ENCODE measurements around the gene PROKR2.

PROKR2 gene

DNA sequence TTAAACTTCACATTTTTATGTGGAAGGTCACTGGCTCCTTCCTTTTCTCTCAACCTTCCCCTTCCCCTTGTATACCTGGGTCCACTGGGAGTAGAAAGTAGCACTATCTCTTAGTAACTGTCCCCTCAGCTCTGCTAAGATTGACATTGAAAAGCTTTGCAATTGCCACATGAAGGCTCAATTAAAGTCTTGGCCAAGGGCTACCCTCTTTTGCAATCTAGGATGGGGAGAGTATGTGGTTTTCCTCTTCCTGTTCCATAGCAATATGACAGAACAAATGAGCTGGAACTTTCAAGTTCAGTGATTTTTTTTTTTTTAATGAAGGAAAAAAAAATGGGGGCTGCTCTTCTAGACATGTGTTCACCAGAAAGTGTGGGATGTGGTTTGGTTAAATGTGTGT lies 37.1 kb downstream of the PROKR2 start:
- no peak overlapping the region for H3K4me3 ChIP-seq (ENCODE audit: low read depth, low read length)
- no peak for DNase-seq
- no peaks in the 10 kb centered on the region for H3K36me3 ChIP-seq
- H3K27me3 ChIP-seq (ENCODE audit: insufficient read depth, low read depth, severe bottlenecking) = peaks cover 7% of the 10 kb centered on the region
- H3K27ac ChIP-seq = no peak overlapping the region
- no peak for TF ChIP-seq CTCF (IDR thresholded peaks at IDR 0.05; ENCODE audit: low read depth, low read length)
- H3K9me3 ChIP-seq (ENCODE audit: severe bottlenecking) = no peaks in the 10 kb centered on the region

DNA sequence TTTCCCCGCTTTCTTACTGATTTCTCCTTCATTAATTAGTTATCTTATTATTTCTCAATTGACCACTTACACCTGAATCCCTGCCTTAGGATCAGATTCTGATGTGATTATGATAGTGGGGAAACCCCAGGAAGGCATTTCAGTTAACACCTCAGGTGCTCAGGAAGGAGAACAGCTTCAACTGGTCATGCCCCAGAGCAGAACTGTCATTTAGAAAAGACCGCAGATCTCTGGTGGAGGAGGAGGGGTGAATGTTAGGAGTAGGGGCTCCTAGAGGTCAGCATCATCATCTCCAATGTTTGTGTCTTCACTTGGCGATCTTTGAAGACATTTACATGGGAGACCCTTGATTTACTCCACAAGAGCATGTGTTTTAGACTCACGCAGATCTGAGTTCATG lies 44.5 kb downstream of the PROKR2 start:
- no peak for DNase-seq
- Histone ChIP-seq H3K27me3 (ENCODE audit: insufficient read depth, low read depth, severe bottlenecking) (peaks cover 43% of the 10 kb centered on the region), H3K4me3 (ENCODE audit: low read depth, low read length) (no peak overlapping the region), H3K9me3 (ENCODE audit: severe bottlenecking) (no peaks in the 10 kb centered on the region), H3K27ac (no peak overlapping the region), H3K36me3 (no peaks in the 10 kb centered on the region)
- TF ChIP-seq CTCF (IDR thresholded peaks at IDR 0.05; ENCODE audit: low read depth, low read length) = no peak

GRCh38 chr20:5270603-5271002 lies 46.2 kb downstream of the PROKR2 start:
- DNase-seq = no peak
- Histone ChIP-seq H3K4me3 (ENCODE audit: low read depth, low read length) (no peak overlapping the region), H3K27me3 (ENCODE audit: insufficient read depth, low read depth, severe bottlenecking) (peaks cover 55% of the 10 kb centered on the region), H3K9me3 (ENCODE audit: severe bottlenecking) (no peaks in the 10 kb centered on the region), H3K36me3 (no peaks in the 10 kb centered on the region), H3K27ac (no peak overlapping the region)
- no peak for TF ChIP-seq CTCF (IDR thresholded peaks at IDR 0.05; ENCODE audit: low read depth, low read length)

GRCh38 chr20:5268449-5268848 lies 48.3 kb downstream of the PROKR2 start:
- H3K27me3 ChIP-seq (ENCODE audit: insufficient read depth, low read depth, severe bottlenecking) = peaks cover 65% of the 10 kb centered on the region
- H3K9me3 ChIP-seq (ENCODE audit: severe bottlenecking) = no peaks in the 10 kb centered on the region
- no peak for TF ChIP-seq CTCF (IDR thresholded peaks at IDR 0.05; ENCODE audit: low read depth, low read length)
- no peak for DNase-seq
- no peak overlapping the region for H3K4me3 ChIP-seq (ENCODE audit: low read depth, low read length)
- no peak overlapping the region for H3K27ac ChIP-seq
- H3K36me3 ChIP-seq = no peaks in the 10 kb centered on the region

GRCh38 chr20:5267092-5267491 lies 49.7 kb downstream of the PROKR2 start:
- TF ChIP-seq CTCF (IDR thresholded peaks at IDR 0.05; ENCODE audit: low read depth, low read length) = no peak
- no peaks in the 10 kb centered on the region for H3K9me3 ChIP-seq (ENCODE audit: severe bottlenecking)
- H3K27me3 ChIP-seq (ENCODE audit: insufficient read depth, low read depth, severe bottlenecking) = peaks cover 63% of the 10 kb centered on the region
- DNase-seq = no peak
- H3K27ac ChIP-seq = no peak overlapping the region
- no peaks in the 10 kb centered on the region for H3K36me3 ChIP-seq
- H3K4me3 ChIP-seq (ENCODE audit: low read depth, low read length) = no peak overlapping the region
